ENCODE results near the gene CT55.

CT55 gene

DNA sequence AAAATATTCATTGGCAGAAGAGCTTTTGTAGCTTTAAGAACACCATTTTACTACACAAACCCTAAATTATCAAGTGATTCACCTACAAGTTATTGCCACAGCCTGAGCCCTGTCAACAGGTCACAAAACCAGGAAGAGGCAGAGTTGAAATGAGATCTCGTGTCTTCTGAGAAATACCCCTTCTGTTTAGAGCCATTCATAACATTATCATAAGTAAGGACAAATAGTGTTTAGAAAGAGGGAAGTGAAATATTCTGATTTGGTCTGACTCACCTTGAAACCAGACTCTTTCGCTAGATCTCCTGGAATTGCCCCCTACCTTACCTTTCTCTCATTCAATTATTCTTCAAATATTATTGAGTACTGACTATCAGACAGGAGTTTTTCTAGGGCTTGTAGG, 56.8 kb downstream of the CT55 start:
- no peak for TF ChIP-seq JUND (IDR thresholded peaks at IDR 0.05; ENCODE audit: low read depth)
- DNase-seq (ENCODE audit: low read depth in 1 of 2, low spot score in 1 of 2): no peak
- in situ Hi-C loops (cut with HindIII; ENCODE audit: low pct_unique_long_range_greater_than_20kb, low sequenced_read_pairs): no loop called here

DNA sequence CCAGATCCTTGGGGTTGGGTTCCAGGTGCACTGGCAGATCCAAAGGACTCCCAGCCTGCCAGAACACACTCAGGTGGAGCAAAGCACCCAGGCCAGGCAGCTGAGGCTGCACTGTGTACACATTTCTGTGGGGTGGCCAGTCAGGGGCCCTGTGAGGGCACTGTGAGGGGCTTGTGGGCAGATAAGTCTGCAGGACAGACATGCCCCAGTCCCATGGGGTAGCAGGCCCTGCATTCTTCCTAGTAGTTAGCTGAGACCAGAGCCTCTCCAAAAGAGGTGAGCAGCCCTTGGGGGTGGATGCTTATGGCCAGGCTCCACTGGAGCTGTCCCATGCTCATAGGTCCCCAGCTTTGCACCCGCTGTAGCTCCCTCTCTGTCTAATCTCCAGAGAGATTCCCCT, 58.5 kb downstream of the CT55 start:
- in situ Hi-C loops (cut with HindIII; ENCODE audit: low pct_unique_long_range_greater_than_20kb, low sequenced_read_pairs): no loop called here
- TF ChIP-seq JUND (IDR thresholded peaks at IDR 0.05; ENCODE audit: low read depth): no peak
- no peak for DNase-seq (ENCODE audit: low read depth in 1 of 2, low spot score in 1 of 2)

DNA sequence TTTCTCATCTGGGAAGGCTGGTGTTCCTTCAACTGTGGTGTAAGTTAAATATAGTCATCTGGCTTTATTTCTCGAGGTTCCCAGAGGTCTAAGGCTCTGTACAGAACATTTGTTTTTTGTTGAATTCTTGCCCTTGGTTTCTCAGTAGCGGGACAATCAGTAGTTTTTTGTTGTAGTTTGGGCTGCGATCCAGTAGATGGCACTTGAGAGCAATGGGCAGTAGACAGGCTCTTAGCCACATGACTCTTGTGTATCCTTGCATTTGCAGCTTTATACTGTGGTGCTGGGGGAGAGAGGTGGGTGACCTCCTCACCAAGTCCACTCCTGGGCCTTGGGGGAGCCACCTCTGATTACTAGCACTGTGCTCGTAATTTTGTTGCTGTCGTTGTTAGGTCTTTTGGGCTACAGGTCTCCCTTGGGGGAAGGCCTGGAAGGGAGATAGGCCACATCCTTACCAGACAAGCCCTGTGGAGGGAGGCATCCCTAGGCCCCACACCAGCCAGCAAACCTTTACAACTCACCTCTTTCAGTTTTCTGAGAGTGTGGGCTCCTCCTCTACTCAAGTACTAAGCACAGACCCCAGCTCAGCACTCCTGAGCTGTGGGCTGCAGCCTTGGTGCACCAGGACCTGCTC, 59.0 kb downstream of the CT55 start:
- in situ Hi-C loops (cut with HindIII; ENCODE audit: low pct_unique_long_range_greater_than_20kb, low sequenced_read_pairs): no loop called here
- peak in 1 of 2 experiments; percentile 37 for DNase-seq (ENCODE audit: low read depth in 1 of 2, low spot score in 1 of 2)
- no peak for TF ChIP-seq JUND (IDR thresholded peaks at IDR 0.05; ENCODE audit: low read depth)

DNA sequence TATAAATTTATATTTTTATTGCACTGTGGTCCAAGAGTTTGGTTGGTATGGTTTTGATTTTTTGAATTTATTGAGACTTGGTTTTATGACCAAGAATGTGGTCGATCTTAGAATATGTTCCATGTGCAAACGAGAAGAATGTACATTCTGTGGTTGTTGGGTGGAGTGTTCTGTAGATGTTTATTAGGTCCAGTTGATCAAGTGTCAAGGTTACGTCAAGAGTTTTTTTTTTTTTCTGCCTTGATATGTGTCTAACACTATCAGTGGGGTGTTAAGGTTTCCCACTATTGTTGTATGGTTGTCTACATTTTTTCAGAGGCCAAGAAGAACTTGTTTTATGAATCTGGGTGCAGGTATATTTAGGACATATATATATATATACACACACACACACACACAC, 61.6 kb downstream of the CT55 start:
- in situ Hi-C loops (cut with HindIII; ENCODE audit: low pct_unique_long_range_greater_than_20kb, low sequenced_read_pairs): no loop called here
- no peak for TF ChIP-seq JUND (IDR thresholded peaks at IDR 0.05; ENCODE audit: low read depth)
- no peak for DNase-seq (ENCODE audit: low read depth in 1 of 2, low spot score in 1 of 2)
